ENCODE measurements around the gene LRP4.

GRCh38 chr11:46886211-46886610 is 32.1 kb downstream of the LRP4 start:
- TF ChIP-seq CTCF (IDR thresholded peaks at IDR 0.05; ENCODE audit: low read length) (no peak), EZH2 (optimal IDR thresholded peaks at IDR 0.05; ENCODE audit: low read depth, low read length) (no peak)
